T-helper 22 cell (primary cell): ENCODE measurements around the gene LPCAT1.
"Not testable (repeated sequence)": the region's sequence is repeated elsewhere in the genome, so short reads cannot be mapped to it uniquely, and the experiment has no call there.

ENCODE experiments used
- DNase-seq: peaks from one replicate; pipeline ENCODE4 v3.0.0-alpha.2; 2020; ENCODE audit warnings: low read depth

Gene LPCAT1

GRCh38 chr5:1442222-1443145, 81.3 kb downstream of the LPCAT1 start:
- DNase-seq, result no peak

GRCh38 chr5:1441166-1441865, 82.4 kb downstream of the LPCAT1 start:
- no peak for DNase-seq

- DNase-seq, result no peak
Measured at GRCh38 chr5:1440098-1440493, 83.7 kb downstream of the LPCAT1 start.

DNA sequence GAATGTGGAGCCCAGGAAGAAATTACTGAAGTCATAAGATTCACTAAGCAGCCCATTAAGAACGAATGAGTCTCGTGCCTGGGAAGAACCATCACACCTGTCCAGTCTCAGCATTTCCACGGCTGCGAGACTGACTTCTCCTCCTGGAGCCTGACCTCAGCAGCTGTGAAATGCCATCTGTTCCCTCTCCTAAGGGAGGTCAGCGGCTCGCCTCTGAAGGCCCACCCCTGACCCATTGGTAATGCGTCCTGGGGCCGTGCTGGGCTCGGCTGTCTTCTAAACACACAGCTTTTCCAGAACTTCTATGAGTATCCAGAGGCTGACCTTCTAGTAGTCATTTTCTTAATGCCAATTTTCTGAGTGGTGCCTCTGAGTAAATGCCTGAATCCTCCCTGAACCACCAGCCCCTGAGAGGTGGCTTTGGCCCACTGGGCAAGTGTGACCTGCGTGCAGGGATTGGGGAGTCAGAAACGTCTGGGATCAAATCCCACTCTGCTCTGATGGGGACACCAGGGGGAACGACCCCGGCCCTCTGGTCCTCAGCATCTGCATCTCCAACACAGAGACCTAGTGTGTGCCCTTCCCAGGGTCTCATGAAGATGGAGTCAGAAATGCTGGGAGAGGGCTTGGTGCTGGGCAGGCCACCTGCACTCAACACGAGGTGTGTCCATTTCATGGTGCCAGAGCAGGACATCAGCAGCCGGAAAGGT, 84.2 kb downstream of the LPCAT1 start:
- DNase-seq, result no peak

DNA sequence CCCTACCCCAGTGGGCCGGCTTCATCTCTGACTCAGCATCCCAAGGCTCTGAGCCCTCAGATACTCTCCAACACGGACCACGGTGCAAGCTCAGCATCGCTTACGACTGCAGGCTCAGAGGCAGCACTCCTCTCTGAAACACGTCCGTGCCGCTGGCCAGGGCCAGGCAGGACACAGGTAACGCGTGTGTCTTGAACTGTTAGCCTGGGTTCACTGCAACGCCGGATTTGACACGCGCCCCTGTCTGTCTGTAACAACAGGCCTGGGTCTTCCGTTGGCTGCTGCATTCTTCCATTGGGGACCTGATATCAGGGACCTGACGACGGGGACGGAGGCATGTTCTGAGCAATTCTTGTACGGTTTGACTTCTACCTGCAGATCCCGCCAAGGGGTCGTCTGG, 84.9 kb downstream of the LPCAT1 start:
- no peak for DNase-seq

- DNase-seq, result no peak
Measured at GRCh38 chr5:1437876-1438559, 85.7 kb downstream of the LPCAT1 start.

DNA sequence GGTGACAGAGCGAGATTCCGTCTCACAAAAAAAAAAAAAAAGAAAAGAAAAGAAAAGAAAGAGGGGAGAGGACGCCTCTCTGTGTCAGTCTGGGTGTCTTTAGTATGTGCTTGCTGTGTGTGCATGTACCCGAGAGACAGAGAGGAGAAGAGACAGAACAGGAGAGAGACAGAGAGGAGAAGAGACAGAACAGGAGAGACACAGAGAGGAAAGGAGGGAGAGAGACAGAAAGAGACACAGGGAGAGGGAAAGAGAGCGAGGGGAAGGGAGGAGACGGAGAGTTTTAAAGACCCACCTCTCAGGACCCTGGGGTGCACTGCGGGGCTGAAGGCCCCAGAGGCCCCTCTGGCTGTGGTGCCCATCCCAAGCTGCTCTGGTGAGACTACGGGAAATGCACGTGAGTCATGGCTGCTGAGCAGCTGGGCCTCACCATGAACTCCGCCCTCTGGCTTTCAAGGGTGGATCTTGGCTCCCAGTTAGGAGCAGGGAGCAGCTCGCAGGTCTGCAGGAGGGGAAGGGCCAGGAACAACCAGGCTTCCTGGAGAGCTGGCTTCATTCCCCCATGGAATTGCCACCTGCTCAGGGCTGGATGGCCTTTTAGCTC, 86.4 kb downstream of the LPCAT1 start:
- no peak for DNase-seq

- DNase-seq, result no peak
Measured at GRCh38 chr5:1436681-1437080, 87.1 kb downstream of the LPCAT1 start.

DNA sequence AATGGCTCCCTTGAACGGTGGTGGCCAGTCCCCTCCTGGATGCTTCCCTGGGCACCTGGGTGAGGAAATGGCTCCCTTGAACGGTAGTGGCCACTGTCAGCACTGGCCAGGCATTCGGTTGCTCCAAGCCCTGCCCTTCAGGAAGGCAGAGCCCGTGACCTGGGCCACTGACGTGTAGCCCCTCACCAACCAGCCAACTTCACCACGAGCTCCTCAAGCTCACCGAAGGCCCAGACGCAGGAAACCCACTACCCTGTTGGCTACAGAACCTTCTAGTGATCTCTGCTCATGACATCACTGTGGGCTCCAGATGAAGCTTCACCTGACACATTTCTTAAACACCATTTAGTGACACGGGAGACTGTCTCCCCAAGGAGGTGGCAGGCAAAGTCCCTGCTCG, 87.7 kb downstream of the LPCAT1 start:
- no peak for DNase-seq

DNA sequence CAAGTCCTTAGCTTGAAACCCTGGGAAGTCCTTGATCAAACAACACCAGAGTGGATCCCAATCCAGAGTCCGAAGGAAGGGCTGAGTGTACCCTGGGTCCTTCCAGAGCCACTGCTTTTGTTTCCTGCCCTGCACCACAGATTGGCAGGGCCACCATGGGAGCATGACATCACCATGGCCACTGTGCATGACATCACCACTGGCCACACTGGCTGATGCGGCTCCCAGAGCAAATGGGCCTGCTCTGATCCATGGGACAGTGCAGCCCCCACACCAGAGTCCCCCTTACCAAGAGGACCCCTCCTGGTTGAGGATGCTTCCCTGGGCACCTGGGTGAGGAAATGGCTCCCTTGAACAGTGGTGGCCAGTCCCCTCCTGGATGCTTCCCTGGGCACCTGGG, 88.4 kb downstream of the LPCAT1 start:
- DNase-seq, result no peak

GRCh38 chr5:1432296-1432695, 91.5 kb downstream of the LPCAT1 start:
- DNase-seq, result no peak

- DNase-seq, result no peak
Measured at GRCh38 chr5:1431896-1432295, 91.9 kb downstream of the LPCAT1 start.

- no peak for DNase-seq
Measured at GRCh38 chr5:1431021-1431811, 92.5 kb downstream of the LPCAT1 start.

DNA sequence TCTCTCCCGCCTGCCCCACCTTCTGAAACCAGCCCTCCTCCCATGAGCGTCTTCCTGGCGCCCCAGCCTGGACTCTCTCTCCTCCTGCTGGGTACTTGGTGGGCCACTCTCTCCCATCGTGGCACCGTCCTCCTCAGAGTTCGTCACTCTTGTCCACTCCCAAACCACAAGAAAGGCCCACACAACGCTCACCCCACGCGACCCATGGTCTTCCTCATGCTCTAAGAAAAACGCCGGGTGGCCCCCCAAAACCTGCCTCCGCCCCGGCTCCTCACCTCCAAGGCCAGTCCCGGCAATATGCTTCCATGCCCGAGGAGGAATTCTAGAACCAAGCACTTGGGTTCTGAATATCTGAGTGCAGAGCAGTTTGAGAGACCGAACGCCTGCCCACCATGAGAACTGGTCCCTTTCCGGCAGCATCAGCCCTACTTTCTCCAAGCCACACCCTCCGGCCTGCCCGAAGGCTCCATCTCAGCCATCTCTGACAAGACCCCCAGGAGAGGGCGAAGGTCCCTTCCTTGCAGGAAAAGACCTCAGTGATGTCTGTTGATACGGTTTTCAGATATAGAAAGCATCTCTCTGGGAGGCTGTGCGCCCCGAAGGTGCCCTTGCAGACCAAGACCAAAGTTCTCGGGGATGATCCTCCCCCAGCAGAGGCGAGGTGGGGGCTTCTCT, 93.5 kb downstream of the LPCAT1 start:
- no peak for DNase-seq

GRCh38 chr5:1429496-1429895, 94.3 kb downstream of the LPCAT1 start:
- DNase-seq, result no peak

GRCh38 chr5:1429066-1429465, 94.7 kb downstream of the LPCAT1 start:
- no peak for DNase-seq

DNA sequence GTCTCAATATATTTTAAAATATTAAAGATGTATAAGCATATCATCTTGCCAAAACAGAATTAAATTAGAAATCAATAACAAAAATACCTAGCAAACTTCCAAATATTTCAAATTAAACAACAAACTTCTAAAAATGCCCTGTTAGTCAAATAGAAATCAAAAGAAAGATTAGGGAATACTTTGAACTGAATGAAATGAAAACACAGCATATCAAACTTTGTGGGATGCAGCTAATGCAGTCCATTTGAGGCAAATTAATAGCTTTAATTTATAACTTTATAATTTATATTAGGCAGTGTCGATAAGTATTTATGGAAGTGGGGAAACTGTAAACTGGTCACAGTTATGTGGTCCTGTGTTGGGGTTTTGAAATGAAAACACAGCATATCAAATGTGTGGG, 95.7 kb downstream of the LPCAT1 start:
- DNase-seq, result no peak

- no peak for DNase-seq
Measured at GRCh38 chr5:1424716-1425115, 99.0 kb downstream of the LPCAT1 start.

DNA sequence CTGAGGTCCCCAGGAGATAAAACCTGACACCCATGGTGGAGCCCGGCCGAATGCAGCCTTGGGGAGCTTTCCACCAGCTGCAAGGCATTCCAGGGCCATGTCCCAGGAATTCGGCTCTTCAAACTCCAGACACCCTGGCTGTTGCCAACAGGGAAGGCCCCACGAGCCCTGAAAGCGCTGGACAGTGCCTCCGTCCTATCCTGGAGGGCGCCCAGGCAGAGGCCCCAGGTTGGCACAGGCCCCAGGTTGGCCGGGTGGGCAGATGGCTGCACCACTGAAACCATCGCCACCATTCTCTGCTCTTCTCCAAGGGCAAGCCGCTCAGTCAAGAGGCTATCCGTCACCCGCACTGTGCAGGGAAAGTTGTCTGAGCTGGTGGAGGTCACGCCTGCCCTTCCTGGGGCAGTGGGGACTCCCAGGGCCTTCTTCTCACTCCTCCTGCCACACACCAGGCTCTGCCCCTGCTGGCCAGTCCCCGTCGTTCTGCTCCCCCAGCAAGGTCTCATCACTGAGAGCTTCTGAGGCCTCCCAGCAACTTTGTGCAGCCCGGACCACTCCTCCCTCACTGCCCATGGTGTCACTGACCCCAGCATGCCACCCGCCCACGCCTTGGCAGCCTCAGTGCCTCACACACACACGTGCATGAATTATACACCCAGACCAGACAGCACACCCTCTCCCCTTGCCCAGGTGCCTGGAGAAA, 99.7 kb downstream of the LPCAT1 start:
- DNase-seq, result no peak

DNA sequence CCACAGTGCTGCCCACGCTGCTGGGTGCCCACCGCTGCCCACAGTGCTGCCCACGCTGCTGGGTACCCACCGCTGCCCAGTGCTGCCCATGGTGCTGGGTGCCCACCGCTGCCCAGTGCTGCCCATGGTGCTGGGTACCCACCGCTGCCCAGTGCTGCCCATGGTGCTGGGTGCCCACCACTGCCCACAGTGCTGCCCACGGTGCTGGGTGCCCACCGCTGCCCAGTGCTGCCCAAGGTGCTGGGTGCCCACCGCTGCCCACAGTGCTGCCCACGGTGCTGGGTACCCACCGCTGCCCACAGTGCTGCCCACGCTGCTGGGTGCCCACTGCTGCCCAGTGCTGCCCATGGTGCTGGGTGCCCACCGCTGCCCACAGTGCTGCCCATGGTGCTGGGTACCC, 101.2 kb downstream of the LPCAT1 start:
- DNase-seq, result not testable (repeated sequence)
